K562 treated with DMSO at 1 percent for 12 hours (cell line): ENCODE results near the gene DENND2D. TPM values are rescaled to one million over a fixed set of nuclear protein-coding genes. Genes with fewer than 3 reads are reported as not detected.

Source experiments
- total RNA-seq: library from RNA; unstranded; fragments of 300-600 nt; gene quantifications from 2 replicates; pipeline ENCODE4 v1.2.3, GENCODE V29; 2022; ENCODE audit not compliant: insufficient read depth

The DENND2D gene
- total RNA-seq: 1.1 TPM in 1 of 2 replicates, not detected in the other

GRCh38 chr1:111199881-111200801, at the start of gene DENND2D:
DENND2D (minus strand) TSS chr1:111200646; CDS start chr1:111200459, 187 bp downstream.

GRCh38 chr1:111227434-111227833, 27.0 kb upstream of the DENND2D start, which contains the start of gene CHI3L2:
CHI3L2 (plus strand) TSS chr1:111227713; CDS start chr1:111227730, 17 bp downstream.

GRCh38 chr1:111139956-111140679, 60.3 kb downstream of the DENND2D start, which contains the start of the genes CEPT1 and DRAM2:
CEPT1 (plus strand) TSS chr1:111140223; CDS start chr1:111147715, 7,492 bp downstream.
DRAM2 (minus strand) TSS chr1:111140093; CDS start chr1:111131554, 8,539 bp downstream.

Other genes with a start within 250 kb of the DENND2D start
- 21.0 and 56.4 TPM in 2 replicates for gene LRIF1, start 236.7 kb downstream of the DENND2D start, total RNA-seq
- 54.3 and 96.5 TPM in 2 replicates for gene DRAM2, start 60.6 kb downstream of the DENND2D start, total RNA-seq
- 18.1 and 33.8 TPM in 2 replicates for gene CEPT1, start 60.4 kb downstream of the DENND2D start, total RNA-seq
- gene CHI3L2, start 27.1 kb upstream of the DENND2D start, total RNA-seq: not detected in 2 replicates
- gene CHIA, start 90.2 kb upstream of the DENND2D start, total RNA-seq: not detected in 2 replicates
- gene OVGP1, start 227.1 kb upstream of the DENND2D start, total RNA-seq: 0.61 and 2.6 TPM in 2 replicates
- 20.0 and 27.5 TPM in 2 replicates for gene WDR77, start 248.6 kb upstream of the DENND2D start, total RNA-seq
- gene ATP5PB, start 248.8 kb upstream of the DENND2D start, total RNA-seq: 202 and 232 TPM in 2 replicates